ENCODE data around the gene RRP1. TPM values are rescaled to one million over a fixed set of nuclear protein-coding genes. Genes with fewer than 3 reads are reported as not detected.

RRP1 gene
- total and polyA plus RNA-seq, 2 donors (not counting 1 experiment from before 2014, with no cell fraction given), result 8.6 to 12.7 TPM

DNA sequence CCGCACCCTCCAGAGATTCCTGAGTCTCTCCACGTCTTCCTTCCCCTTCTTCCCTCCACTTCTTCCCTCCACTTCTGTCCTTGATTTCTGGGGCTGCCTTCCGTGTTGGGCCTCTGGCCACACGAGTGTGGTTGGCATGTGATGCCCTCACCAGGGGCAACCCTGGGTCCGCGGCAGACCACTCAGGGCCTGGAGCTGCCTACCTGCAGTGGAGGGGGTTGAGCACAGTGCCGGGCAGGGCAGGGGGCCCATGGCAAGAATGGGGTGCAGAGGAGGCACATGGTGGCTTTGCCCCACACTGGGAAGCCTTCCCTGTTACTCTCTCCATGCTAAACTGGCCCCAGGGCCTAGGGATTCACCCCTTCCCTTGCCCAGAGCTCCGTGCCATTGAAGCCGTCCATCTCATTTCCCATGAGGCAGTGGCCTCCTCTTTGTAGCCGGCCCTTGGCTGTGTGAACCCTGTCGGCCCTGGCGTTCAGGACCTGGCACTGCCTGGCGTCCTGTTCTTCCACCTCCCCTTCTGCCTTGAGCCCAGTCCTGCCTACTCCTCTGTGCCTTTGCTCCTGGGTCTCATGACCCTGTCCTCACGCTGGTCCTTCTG is 13.4 kb downstream of the RRP1 start:
- Histone ChIP-seq H2AFZ (ENCODE audit: low read length) (no peak overlapping the region), H3K4me2 (ENCODE audit: extremely low read depth, insufficient read depth, low read length) (no peak overlapping the region), H3K9me3 (ENCODE audit: control insufficient read depth, insufficient read depth, low read depth, low read length) (no peaks in the 10 kb centered on the region), H3K79me2 (ENCODE audit: control insufficient read depth, insufficient read depth, low read length) (no peaks in the 10 kb centered on the region), H4K20me1 (ENCODE audit: control insufficient read depth, extremely low read depth, insufficient read depth, low read length) (no peaks in the 10 kb centered on the region), H3K27ac (ENCODE audit: insufficient read depth, low read length) (no peak overlapping the region), H3K36me3 (ENCODE audit: control insufficient read depth, insufficient read depth, low read length) (peaks cover 38% of the 10 kb centered on the region), H3K9ac (ENCODE audit: insufficient read depth, low read length) (no peak overlapping the region), H3K4me3 (replicated peaks in 1 of 4; ENCODE audit: control extremely low read depth in 1 of 4, insufficient read depth in 1 of 4, low read depth in 3 of 4, low read length in 4 of 4) (no peak overlapping the region), H3K4me1 (ENCODE audit: control insufficient read depth, extremely low read depth, insufficient read depth, low read length) (no peaks in the 10 kb centered on the region), H3K27me3 (ENCODE audit: control insufficient read depth, insufficient read depth, low read length) (no peaks in the 10 kb centered on the region)
- no peak for TF ChIP-seq EZH2 (IDR thresholded peaks at IDR 0.05; ENCODE audit: low read length, missing control alignments)
- TF ChIP-seq, protein P1, sequence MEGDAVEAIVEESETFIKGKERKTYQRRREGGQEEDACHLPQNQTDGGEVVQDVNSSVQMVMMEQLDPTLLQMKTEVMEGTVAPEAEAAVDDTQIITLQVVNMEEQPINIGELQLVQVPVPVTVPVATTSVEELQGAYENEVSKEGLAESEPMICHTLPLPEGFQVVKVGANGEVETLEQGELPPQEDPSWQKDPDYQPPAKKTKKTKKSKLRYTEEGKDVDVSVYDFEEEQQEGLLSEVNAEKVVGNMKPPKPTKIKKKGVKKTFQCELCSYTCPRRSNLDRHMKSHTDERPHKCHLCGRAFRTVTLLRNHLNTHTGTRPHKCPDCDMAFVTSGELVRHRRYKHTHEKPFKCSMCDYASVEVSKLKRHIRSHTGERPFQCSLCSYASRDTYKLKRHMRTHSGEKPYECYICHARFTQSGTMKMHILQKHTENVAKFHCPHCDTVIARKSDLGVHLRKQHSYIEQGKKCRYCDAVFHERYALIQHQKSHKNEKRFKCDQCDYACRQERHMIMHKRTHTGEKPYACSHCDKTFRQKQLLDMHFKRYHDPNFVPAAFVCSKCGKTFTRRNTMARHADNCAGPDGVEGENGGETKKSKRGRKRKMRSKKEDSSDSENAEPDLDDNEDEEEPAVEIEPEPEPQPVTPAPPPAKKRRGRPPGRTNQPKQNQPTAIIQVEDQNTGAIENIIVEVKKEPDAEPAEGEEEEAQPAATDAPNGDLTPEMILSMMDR (conservative IDR thresholded peaks at IDR 0.05 in 1 of 2, IDR thresholded peaks at IDR 0.05 in 1 of 2; ENCODE audit: low read depth in 1 of 2, low read length in 2 of 2), result no peak
- DNase-seq (ENCODE audit: low read depth in 2 of 2), result no peak

DNA sequence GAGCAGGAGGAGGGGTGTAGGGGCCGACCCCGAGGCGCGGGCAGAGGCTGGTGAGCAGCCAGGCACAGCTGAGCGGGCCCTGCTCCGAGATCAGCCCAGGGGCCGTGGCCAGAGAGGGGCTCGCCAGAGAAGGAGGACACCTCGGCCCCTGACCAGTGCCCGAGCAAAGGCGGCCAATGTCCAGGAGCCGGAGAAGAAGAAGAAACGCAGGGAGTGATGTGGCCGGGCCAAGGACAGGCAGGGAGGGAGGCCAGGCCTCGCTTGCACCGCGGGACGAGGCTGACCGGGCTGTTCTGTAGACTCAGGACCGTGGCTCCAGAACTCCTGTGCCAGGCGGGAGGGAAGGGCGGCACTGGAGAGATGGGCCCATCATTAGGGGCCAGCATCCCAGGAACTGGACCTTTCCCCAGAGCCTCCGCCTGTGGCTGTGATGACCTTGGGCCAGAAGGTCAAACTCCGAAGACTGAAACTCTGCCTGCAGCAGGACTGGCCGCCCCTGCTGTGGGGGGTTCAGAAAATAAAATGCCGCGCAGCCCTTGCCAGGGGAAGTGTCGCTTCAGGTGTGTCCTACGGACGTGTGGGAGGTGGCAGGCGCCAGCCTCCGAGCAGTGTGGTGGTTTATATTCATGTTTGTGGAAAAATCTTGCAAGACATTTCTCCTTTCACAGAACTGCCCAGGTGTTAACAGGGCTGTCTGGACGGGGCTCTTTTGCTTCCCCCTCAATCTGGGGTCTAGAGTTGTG is 14.4 kb downstream of the RRP1 start:
- H3K27me3 ChIP-seq (ENCODE audit: control insufficient read depth, insufficient read depth, low read length), result no peaks in the 10 kb centered on the region
- no peak overlapping the region for H3K4me3 ChIP-seq (replicated peaks in 1 of 4; ENCODE audit: control extremely low read depth in 1 of 4, insufficient read depth in 1 of 4, low read depth in 3 of 4, low read length in 4 of 4)
- H3K4me2 ChIP-seq (ENCODE audit: extremely low read depth, insufficient read depth, low read length), result no peak overlapping the region
- H4K20me1 ChIP-seq (ENCODE audit: control insufficient read depth, extremely low read depth, insufficient read depth, low read length), result no peaks in the 10 kb centered on the region
- peaks cover 30% of the 10 kb centered on the region for H3K36me3 ChIP-seq (ENCODE audit: control insufficient read depth, insufficient read depth, low read length)
- H3K9me3 ChIP-seq (ENCODE audit: control insufficient read depth, insufficient read depth, low read depth, low read length), result no peaks in the 10 kb centered on the region
- no peak overlapping the region for H2AFZ ChIP-seq (ENCODE audit: low read length)
- no peak overlapping the region for H3K9ac ChIP-seq (ENCODE audit: insufficient read depth, low read length)
- H3K79me2 ChIP-seq (ENCODE audit: control insufficient read depth, insufficient read depth, low read length), result no peaks in the 10 kb centered on the region
- no peak for DNase-seq (ENCODE audit: low read depth in 2 of 2)
- no peak overlapping the region for H3K27ac ChIP-seq (ENCODE audit: insufficient read depth, low read length)
- no peaks in the 10 kb centered on the region for H3K4me1 ChIP-seq (ENCODE audit: control insufficient read depth, extremely low read depth, insufficient read depth, low read length)
- no peak for TF ChIP-seq EZH2 (IDR thresholded peaks at IDR 0.05; ENCODE audit: low read length, missing control alignments)
- TF ChIP-seq, protein P1 (conservative IDR thresholded peaks at IDR 0.05 in 1 of 2, IDR thresholded peaks at IDR 0.05 in 1 of 2; ENCODE audit: low read depth in 1 of 2, low read length in 2 of 2), result no peak

DNA sequence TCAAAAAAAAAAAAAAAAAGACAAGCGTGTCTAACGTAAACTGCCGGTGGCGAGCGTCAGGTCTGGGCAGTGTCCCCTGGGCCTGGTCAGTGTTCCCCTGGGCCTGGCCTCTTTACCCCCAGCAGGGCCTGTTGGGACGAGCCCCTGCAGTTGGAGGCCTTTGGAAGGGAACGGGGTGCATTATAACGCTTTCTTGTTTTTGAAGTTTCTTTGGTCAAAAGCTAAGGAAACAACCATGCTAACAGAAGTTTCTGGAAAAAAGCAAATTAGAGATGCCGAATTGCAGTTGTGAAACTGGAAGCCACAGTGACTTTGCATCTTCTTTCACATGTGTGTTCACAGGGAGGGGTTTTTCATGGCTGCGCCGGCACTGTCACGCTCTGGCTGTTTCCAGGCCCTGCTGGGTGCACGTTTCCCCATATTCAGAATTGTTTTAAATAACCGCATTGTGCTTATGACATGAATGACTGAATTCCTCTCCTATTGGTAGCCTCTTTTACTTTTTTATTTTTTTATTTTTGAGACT is 16.0 kb downstream of the RRP1 start:
- no peaks in the 10 kb centered on the region for H3K79me2 ChIP-seq (ENCODE audit: control insufficient read depth, insufficient read depth, low read length)
- no peak overlapping the region for H3K9ac ChIP-seq (ENCODE audit: insufficient read depth, low read length)
- no peaks in the 10 kb centered on the region for H4K20me1 ChIP-seq (ENCODE audit: control insufficient read depth, extremely low read depth, insufficient read depth, low read length)
- TF ChIP-seq EZH2 (IDR thresholded peaks at IDR 0.05; ENCODE audit: low read length, missing control alignments), result no peak
- TF ChIP-seq, protein P1 (conservative IDR thresholded peaks at IDR 0.05 in 1 of 2, IDR thresholded peaks at IDR 0.05 in 1 of 2; ENCODE audit: low read depth in 1 of 2, low read length in 2 of 2), result no peak
- H3K4me2 ChIP-seq (ENCODE audit: extremely low read depth, insufficient read depth, low read length), result no peak overlapping the region
- H3K4me3 ChIP-seq (replicated peaks in 1 of 4; ENCODE audit: control extremely low read depth in 1 of 4, insufficient read depth in 1 of 4, low read depth in 3 of 4, low read length in 4 of 4), result no peak overlapping the region
- no peaks in the 10 kb centered on the region for H3K4me1 ChIP-seq (ENCODE audit: control insufficient read depth, extremely low read depth, insufficient read depth, low read length)
- no peak overlapping the region for H2AFZ ChIP-seq (ENCODE audit: low read length)
- no peak for DNase-seq (ENCODE audit: low read depth in 2 of 2)
- H3K9me3 ChIP-seq (ENCODE audit: control insufficient read depth, insufficient read depth, low read depth, low read length), result no peaks in the 10 kb centered on the region
- peaks cover 19% of the 10 kb centered on the region for H3K36me3 ChIP-seq (ENCODE audit: control insufficient read depth, insufficient read depth, low read length)
- no peak overlapping the region for H3K27ac ChIP-seq (ENCODE audit: insufficient read depth, low read length)
- H3K27me3 ChIP-seq (ENCODE audit: control insufficient read depth, insufficient read depth, low read length), result no peaks in the 10 kb centered on the region

Data from fibroblast of lung (primary cell).